Measurements from ENCODE around the gene LRRC43.

Gene LRRC43, protein sequence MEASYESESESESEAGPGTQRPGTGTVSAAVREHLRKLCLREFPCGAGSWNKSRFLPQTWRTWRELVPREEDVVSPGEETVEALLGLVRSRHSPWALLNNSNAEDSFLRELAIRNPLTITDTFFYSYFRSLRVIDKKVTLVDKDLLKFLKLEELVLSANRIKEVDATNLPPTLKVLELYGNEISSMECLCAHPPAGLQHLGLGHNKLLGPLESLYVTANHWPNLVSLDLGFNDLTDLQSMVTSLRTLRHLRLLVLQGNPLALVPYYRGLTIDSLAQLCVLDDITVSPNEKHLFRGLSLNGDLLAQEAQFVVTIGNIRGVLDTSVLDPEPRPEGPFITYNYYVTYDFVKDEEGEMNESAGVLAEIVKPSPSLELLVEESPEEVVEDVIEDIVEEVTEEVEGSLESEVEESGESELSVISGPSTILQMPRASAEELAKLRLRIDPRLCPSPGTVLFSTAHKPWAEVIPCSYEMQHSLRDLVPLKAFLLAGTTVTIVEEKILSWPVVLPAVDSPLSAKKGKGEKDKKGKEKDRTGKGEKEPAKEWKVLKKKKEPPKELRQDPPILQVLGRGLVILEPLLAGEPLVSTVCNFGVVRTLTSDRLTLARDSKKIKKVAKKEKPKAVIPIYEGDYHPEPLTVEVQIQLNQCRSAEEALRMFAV

GRCh38 chr12:122182887-122183587, at the start of gene LRRC43:
LRRC43 (plus strand) TSS chr12:122183123; CDS start chr12:122183145, 22 bp downstream.
- no peak for DNase-seq (ENCODE audit: low read depth)

DNA sequence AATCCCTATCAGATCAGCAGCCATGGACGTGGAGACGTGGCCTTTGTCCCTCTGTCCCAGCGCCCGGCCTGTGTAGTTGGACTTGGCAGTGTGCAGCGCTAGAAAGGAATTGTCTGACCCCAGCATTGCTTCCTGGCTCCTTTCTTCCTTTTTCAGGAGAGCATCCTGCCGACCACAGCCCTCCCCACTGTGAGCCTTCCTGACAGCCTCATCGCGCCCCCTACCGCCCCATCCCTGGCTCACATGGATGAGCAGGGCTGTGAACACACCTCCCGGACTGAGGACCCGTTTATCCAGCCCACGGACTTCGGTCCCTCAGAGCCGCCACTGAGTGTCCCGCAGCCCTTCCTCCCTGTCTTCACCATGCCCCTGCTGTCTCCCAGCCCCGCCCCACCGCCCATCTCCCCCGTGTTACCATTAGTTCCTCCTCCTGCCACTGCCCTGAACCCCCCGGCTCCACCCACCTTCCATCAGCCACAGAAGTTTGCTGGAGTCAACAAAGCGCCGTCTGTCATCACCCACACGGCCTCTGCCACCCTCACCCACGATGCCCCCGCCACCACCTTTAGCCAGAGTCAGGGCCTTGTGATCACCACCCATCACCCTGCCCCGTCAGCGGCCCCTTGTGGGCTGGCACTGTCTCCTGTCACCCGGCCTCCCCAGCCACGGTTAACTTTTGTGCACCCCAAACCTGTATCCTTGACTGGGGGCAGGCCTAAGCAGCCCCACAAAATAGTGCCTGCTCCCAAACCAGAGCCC, 49.6 kb upstream of the LRRC43 start:
- DNase-seq (ENCODE audit: low read depth): no peak

DNA sequence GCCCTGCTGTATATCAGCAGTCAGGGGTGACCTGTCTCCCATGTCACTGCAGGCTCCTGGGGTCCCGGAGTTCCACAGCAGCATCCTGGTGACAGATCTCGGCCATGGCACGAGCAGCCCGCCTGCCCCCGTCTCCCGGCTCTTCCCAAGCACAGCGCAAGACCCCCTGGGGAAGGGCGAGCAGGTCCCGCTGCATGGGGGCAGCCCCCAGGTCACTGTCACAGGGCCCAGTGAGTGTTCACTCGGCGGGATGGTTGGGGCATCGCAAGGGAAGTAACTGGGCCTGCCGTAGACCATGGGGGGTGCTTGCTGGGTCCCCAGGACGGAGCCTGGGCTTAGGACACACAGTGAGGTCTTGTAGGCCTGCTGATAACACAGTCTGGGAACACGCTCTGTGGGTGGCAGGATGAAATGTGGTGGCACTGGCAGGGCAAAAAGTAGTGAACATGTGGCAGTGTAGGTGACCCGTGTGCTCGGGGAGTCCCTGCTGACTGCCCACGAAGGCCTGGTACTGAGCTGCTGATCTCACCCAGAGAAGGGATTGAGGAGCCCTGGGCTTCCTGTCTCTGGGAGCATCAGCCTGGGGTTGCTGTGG, 47.4 kb upstream of the LRRC43 start:
- no peak for DNase-seq (ENCODE audit: low read depth)

DNA sequence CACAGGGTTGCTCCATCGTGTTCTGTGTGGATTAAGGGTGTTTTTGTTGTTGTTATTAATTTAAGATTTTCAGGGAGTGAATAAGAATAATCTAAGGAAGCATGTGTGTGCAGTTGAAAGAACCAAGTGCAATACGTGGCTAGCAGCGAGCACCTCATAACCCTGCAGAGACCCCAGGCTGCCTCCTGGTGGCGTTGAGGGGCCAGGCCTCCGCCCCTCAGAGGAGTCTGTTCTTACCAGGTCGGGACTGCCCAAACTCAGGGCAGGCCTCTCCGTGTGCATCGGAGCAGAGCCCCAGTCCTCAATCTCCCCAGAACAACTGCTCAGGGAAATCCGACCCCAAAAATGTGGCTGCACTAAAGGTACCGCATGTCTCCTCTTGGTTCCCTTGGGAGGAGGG, 45.7 kb upstream of the LRRC43 start:
- no peak for DNase-seq (ENCODE audit: low read depth)

GRCh38 chr12:122137681-122138080, 45.2 kb upstream of the LRRC43 start:
- DNase-seq (ENCODE audit: low read depth): no peak

DNA sequence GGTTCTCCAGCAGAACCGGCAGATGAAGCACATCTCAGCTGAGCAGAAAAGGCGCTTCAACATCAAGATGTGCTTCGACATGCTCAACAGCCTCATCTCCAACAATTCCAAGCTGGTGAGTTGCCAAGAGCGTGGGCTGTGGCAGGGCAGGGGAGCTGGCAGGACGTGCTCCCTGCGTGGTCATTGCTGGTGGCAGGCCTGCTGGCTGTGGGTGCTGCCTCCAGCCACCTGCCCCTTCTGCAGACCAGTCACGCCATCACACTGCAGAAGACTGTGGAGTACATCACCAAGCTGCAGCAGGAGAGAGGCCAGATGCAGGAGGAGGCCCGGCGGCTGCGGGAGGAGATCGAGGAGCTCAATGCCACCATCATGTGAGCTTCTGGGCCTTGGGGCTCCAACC, 44.7 kb upstream of the LRRC43 start:
- DNase-seq (ENCODE audit: low read depth): no peak

GRCh38 chr12:122138616-122139015, 44.3 kb upstream of the LRRC43 start:
- DNase-seq (ENCODE audit: low read depth): no peak

GRCh38 chr12:122139266-122139665, 43.7 kb upstream of the LRRC43 start:
- no peak for DNase-seq (ENCODE audit: low read depth)

DNA sequence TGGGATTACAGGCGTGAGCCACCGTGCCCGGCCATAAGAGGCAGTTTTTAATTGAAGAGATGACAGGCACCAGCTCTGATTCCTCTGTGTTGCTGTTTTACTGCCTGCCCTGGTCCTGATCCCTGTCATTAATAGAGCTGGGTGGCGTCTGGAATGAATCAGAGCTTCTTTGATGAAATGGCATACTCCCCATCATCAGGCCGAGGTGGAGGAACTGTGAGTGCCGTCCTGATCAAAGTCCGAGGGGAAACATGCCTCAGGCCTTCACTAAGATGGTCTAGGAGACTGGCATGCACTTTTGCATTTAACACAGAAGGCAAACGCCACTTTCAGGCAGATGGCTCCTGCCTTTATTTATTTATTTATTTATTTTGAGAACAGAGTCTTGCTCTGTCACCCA, 43.0 kb upstream of the LRRC43 start:
- no peak for DNase-seq (ENCODE audit: low read depth)

GRCh38 chr12:122140467-122141257, 42.3 kb upstream of the LRRC43 start:
- no peak for DNase-seq (ENCODE audit: low read depth)

GRCh38 chr12:122141911-122142725, 40.8 kb upstream of the LRRC43 start:
- no peak for DNase-seq (ENCODE audit: low read depth)

GRCh38 chr12:122142857-122143256, 40.1 kb upstream of the LRRC43 start:
- no peak for DNase-seq (ENCODE audit: low read depth)

DNA sequence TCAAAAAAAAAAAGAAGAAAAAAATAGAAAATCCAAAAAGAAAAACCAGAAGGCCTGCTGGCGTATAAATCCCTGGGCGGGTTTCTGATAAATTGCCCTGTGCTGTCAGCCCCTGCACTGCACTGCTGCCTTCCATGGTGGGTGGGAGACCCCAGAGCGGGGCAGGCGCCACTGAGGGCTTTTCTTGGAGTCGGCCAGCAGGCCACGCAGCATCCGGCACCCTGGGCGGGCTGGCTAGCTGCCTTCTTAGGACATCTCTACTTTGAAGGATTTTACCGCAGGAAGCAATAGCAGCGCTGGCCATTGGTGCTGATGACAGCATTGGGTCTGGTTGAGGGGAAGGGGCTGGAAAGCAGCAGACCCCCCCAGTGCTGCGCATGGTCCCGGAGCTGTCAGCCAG, 38.0 kb upstream of the LRRC43 start:
- DNase-seq (ENCODE audit: low read depth): no peak

DNA sequence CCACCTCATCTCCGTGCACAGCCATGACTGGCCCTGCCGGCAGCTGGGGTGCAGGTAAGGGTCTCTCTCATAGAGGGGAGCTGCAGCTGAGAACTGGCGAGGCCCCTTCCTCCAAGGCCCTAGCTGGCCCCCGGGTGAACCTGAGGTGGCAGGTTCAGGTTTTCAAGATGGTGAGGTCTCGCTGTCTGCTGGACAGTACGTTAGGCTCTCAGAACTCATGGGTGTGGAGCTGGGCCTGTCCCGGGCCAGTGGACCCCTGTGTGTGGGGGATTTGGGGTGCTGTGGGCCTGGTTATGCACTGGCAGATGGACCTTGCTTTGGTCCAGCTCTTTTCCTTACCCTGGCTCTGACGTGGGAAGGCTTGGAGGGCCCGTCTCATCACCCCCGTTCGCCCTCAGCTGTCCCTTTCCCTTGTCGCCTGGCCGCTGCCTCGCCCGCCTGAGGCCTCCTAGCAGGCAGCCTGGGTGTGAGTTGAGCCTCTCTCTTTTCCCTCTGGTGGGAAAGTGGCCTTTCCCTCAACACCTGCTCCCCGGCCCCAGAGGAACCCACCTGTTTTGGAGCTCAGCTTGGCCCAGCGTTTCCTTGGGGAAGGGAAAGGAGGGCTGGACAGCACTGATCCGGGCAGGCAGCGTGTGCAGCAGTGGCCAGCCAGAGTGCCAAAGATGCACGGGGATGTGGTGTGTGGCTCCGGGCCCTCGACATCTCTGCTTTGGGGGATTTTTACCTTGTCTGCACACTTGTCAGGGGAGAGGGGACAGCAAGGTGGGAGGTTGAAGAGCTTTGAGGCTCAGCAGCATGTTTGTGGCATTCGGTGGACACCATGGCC, 37.2 kb upstream of the LRRC43 start:
- DNase-seq (ENCODE audit: low read depth): no peak

DNA sequence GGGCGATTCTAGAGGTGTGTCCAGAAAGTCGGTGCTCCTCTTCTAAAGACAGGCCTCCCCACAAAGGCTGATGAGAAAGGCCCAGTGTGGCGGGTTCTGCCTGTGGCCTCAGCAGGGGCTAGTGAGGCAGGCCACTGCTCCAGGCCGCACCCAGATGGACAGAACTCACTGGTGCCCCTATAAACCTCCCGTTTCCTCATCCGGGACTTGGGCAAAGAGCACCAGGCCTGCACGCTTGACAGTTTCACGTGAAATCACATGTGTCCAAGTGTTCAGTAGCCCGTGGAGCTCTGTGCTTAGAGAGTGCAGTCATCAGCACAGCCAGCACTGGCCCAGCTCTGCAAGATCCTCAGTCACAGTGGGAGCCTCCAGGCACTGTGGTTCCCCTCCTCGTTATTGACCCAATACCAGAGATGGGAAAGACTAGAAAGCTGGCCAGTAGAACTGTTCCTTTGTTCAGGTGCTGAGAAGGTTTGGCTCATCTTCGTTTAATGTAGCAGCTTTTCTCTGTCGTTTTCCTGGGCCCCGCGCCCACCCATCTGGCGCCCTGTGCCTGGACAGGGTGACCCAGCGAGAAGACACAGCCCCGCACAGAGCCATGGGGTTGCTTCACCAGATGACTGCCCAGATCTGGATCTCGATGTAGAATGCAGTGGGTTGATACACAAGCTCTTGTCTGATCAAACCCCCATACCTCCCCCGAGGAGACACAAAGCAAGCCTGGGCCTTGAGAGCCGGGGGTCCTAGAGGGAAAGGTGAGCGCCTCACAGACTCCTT, 35.2 kb upstream of the LRRC43 start:
- DNase-seq (ENCODE audit: low read depth): no peak

- DNase-seq (ENCODE audit: low read depth): no peak
Observed at GRCh38 chr12:122148657-122149056, 34.3 kb upstream of the LRRC43 start.

DNA sequence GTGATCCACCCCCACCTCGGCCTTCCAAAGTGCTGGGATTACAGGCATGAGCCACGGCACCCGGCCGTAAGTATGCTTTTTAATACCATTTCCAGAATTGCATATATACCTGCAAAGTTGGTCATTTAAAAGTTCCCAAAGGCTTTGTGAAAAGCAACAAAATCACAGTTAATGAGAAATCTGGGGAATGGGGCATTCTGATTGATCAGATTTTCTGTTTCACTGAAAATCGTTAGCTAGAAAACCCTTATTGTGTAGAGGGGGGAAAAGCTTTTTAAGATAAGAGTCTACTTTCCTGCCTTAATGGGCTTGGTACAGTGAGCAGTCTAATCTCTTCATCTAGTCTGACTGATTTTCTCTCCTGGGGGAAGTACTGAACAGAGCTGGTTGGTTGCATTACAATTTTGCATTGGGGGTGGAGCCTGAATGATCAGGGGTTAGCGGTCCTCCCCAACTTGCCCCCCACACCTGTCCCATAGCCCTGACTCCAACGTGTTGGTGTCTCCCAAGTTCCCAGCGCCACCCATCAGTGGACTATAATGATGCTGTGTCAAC, 32.7 kb upstream of the LRRC43 start:
- no peak for DNase-seq (ENCODE audit: low read depth)

DNA sequence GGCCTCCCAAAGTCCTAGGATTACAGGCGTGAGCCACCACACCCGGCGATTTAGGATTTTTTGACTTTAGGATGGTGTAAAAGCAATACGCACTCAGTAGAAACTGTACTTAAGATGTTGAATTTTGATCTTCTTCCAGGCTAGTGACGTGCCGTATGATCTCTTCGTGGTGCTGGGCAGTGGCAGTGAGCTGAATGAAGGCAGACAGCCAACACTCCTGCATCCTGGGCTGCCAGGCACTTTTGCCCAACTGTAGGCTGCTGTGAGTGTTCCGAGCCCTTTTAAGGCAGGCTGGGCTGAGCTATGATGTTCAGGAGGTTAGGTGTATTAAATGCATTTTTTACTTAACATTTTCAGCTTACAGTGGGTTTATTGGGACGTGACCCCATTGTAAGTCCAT, 30.2 kb upstream of the LRRC43 start:
- DNase-seq (ENCODE audit: low read depth): no peak
